H4 (cell line): ENCODE results near the gene TFPI2. TPM values are rescaled to one million over a fixed set of nuclear protein-coding genes. Genes with fewer than 3 reads are reported as not detected.

Experiments used
- DNase-seq: peaks from one replicate; pipeline ENCODE4 v3.0.0-alpha.2; 2015; ENCODE audit warnings: low spot score
- total RNA-seq: library from RNA; depleted of rRNA; stranded (reverse); fragments of >200 nt; shearing (Covaris generic); gene quantifications from 2 replicates; pipeline ENCODE4 v1.2.3, GENCODE V29; 2014; rRNA removed

The TFPI2 gene
- total RNA-seq, 1 experiment from 2014 or later: 18.0 TPM

DNA sequence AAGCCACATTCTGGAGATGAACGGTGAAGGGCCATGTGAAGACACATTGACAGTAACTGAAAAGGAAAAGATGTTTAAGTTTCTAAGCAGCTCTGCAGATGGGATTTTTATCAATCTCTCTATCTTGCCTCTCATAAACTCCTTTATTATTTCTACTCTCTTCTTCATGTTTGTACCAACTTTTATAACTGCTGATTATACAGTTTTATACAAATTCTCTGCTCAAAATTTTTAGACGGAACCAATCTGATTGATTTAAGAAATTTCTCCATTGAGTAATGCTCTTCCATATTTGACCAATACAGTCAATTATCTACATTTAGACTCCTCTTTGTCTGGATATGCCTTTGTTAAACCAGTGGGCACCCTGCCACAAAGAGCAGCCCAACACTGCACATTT is 31.7 kb downstream of the TFPI2 start:
- no peak for DNase-seq

DNA sequence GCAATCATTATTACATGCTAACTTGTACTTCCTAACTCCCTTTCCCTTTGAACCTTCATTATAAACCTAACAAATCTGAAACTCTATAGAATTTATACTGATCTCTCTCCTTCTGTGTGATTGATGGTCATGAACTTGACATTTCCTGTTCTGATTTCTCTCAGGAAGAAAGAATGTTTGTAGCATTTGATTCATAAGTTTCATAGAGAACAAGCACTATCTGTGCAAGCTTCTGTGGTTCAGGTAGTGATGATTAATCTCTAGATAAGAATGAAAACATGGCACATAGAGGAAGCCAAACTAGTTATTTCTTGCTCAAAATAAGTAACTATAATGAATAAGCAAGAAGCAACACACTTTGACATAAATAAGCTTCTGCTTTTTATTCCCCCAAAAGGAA is 34.2 kb downstream of the TFPI2 start:
- no peak for DNase-seq

- no peak for DNase-seq
These were observed 34.8 kb downstream of the TFPI2 start for GRCh38 chr7:93855797-93856196.

DNA sequence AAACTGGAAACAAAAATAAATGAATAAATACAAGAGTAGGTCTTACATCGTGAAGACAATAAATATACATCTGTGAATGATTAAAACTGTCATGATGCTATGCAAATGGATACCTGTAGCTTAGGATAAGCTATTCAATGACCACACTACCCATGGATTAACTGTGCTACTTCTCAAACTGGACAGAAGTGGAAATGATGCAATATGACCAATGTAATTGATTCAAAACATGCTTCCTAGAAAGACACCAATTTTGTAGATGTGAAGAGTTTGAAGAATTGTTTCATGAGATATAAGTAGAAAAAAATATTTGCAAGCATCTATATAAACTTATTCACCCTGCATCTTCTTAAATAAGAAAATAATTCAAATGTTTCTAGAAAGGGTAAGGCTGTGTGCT is 36.1 kb downstream of the TFPI2 start:
- DNase-seq: no peak

GRCh38 chr7:93851536-93851935 is 39.0 kb downstream of the TFPI2 start:
- no peak for DNase-seq

DNA sequence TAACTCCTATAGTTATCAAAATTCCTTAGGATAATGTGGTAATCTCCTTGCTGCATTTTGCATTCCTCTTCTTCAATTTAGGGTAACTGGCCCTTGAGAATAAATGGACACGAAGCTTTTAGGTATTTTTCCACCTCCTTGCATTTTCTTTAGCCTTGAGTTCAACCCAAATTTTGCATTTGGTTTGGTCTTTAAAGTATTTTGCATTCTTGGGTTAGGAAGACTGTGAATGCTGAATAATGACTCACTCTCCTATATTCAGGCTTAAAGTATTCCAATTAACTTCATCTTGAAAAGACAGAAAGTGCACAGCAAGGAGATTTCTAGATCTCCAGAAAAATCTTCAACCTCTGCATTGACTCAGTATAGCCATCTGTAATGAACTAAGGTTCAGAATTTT is 47.3 kb downstream of the TFPI2 start:
- no peak for DNase-seq

DNA sequence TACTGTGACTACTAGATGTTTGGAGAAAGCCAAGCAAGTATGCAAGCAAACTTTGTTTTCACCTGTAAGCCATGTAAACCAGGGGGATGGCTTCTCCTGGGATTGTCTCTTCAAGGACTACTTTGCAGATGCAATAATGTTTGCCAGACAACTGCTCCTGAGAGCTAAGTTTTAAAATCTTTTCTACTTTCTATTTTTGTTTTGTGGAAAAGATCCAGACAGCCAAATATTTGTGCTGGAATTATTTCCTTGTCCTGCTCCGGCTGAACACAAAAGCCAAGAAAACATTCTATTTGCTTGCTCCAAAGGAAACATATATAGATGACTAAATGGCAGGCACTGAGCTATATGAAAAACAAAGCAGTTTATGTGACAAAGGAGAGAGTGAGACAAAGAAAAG is 51.6 kb downstream of the TFPI2 start:
- DNase-seq: no peak

DNA sequence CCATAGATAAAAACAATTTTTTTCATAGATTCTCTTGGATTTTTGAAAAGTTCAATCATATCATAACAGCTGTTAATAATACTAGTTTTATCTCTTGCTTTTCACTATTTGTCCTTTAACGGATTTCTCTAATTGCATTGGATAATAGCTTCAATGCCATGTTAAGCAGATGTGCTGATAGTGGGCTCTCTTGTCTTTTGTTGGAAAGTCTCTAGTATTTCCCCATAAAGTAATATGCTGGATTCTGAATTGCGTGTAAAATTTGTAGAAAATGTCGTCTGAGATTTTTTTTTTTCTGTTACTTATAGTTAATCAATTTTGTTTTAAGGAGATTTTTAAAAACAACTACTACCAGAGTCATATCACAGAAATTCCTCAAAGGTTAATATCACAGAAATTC is 53.3 kb downstream of the TFPI2 start:
- no peak for DNase-seq

DNA sequence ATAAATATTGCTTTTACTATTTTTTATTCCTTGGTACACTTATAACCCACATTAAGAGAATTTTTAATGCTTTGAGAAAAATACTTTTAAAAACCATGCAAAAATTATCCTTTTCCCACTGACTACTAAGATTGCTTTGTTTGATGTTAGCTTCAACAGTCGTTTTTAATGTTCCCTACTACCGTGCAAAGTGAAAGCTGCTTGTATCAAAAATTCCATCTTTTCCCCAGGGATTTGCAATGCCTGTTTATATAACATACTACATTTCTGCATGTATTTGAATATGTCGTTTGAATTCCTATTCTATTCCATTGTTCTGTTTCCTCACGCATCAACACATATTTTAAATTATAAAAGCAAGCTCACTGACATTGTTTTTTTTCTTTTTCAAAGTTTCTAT is 54.4 kb downstream of the TFPI2 start:
- DNase-seq: no peak

DNA sequence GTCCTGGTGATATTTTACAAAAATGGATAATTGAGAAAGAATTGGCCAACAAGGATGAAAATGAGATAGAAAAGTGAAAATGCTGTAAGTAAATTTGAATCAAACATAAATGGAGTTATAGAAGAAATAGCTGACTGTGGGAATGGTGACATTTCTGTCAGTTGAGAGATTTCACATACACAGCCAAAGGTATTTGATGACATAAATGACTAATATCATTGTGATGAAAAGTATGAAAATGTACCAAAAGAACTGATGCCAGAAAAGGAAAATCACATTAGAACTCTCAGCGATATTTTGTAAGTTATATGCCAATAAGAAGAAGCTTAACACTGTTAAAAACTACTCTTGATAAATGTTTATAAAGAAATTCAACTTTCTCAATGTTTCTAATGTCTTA is 54.9 kb downstream of the TFPI2 start:
- DNase-seq: no peak

Other genes with a start within 250 kb of the TFPI2 start
- not detected in 2 replicates for gene GNGT1, start 15.8 kb upstream of the TFPI2 start, total RNA-seq
- 57.1 and 58.5 TPM in 2 replicates for gene GNG11, start 31.0 kb upstream of the TFPI2 start, total RNA-seq
- gene BET1, start 113.6 kb upstream of the TFPI2 start, total RNA-seq: 67.3 and 76.4 TPM in 2 replicates